H9 (cell line): ENCODE measurements around the gene LHCGR. TPM values are rescaled to one million over a fixed set of nuclear protein-coding genes. Genes with fewer than 3 reads are reported as not detected.

Source experiments
- DNase-seq: peaks from one replicate; pipeline ENCODE4 v3.0.0-alpha.2; 2017
- H2AFZ ChIP-seq: one replicate; pipeline ENCODE4 v1.6.1; 2013; ENCODE audit warnings: mild to moderate bottlenecking, low read length, control low read depth, moderate library complexity
- H2AK5ac ChIP-seq: 2 replicates; pipeline ENCODE4 v1.6.1; 2013; ENCODE audit warnings: low read length, control low read depth, mixed read lengths; ENCODE audit not compliant: insufficient read length
- H2BK120ac ChIP-seq: one replicate; pipeline ENCODE4 v1.6.1; 2013; ENCODE audit warnings: low read depth, mild to moderate bottlenecking, low read length, control low read depth, inconsistent platforms; ENCODE audit not compliant: poor library complexity, severe bottlenecking
- H2BK12ac ChIP-seq: 2 replicates; pipeline ENCODE4 v1.6.1; 2013; ENCODE audit warnings: low read length, control low read depth, mixed read lengths, low read depth; ENCODE audit not compliant: insufficient read length
- H2BK15ac ChIP-seq: 2 replicates; pipeline ENCODE4 v1.6.1; 2013; ENCODE audit warnings: low read depth, low read length, control low read depth
- H2BK20ac ChIP-seq: one replicate; pipeline ENCODE4 v1.6.1; 2013; ENCODE audit warnings: low read depth, mild to moderate bottlenecking, low read length, control low read depth, inconsistent platforms; ENCODE audit not compliant: poor library complexity, severe bottlenecking
- H2BK5ac ChIP-seq: 2 replicates; pipeline ENCODE4 v1.6.1; 2013; ENCODE audit warnings: low read length, control low read depth, mixed read lengths; ENCODE audit not compliant: insufficient read length
- H3K14ac ChIP-seq: 2 replicates; pipeline ENCODE4 v1.6.1; 2013; ENCODE audit warnings: low read length, control low read depth; ENCODE audit not compliant: insufficient read depth
- H3K18ac ChIP-seq: 2 replicates; pipeline ENCODE4 v1.6.1; 2013; ENCODE audit warnings: low read depth, mild to moderate bottlenecking, mixed read lengths, low read length, control low read depth; ENCODE audit not compliant: insufficient read length
- H3K23ac ChIP-seq: 2 replicates; pipeline ENCODE4 v1.6.1; 2013; ENCODE audit warnings: low read length, control low read depth, mixed read lengths, low read depth; ENCODE audit not compliant: insufficient read length
- H3K23me2 ChIP-seq: 2 replicates; pipeline ENCODE4 v1.6.1; 2013; ENCODE audit warnings: low read depth, mild to moderate bottlenecking, mixed read lengths, low read length, control low read depth; ENCODE audit not compliant: insufficient read length, poor library complexity, severe bottlenecking
- H3K27ac ChIP-seq: 2 replicates; pipeline ENCODE4 v1.5.1; 2013; ENCODE audit warnings: low read length, control low read depth, mixed read lengths, low read depth; ENCODE audit not compliant: insufficient read length
- H3K27me3 ChIP-seq: 2 replicates; pipeline ENCODE4 v1.6.1; 2013; ENCODE audit warnings: low read length, control low read depth, inconsistent platforms; ENCODE audit not compliant: insufficient read depth
- H3K4ac ChIP-seq: 2 replicates; pipeline ENCODE4 v1.6.1; 2013; ENCODE audit warnings: low read depth, mild to moderate bottlenecking, control low read depth, inconsistent platforms, low read length, moderate library complexity
- H3K4me1 ChIP-seq: 2 replicates; pipeline ENCODE4 v1.6.1; 2013; ENCODE audit warnings: low read length, control low read depth, inconsistent platforms; ENCODE audit not compliant: insufficient read depth
- H3K4me2 ChIP-seq: 2 replicates; pipeline ENCODE4 v1.6.1; 2013; ENCODE audit warnings: low read length, control low read depth, mixed read lengths; ENCODE audit not compliant: insufficient read length, insufficient read depth
- H3K56ac ChIP-seq: 2 replicates; pipeline ENCODE4 v1.6.1; 2013; ENCODE audit warnings: low read depth, mild to moderate bottlenecking, mixed read lengths, low read length, control low read depth; ENCODE audit not compliant: insufficient read length
- H3K79me1 ChIP-seq: 2 replicates; pipeline ENCODE4 v1.6.1; 2013; ENCODE audit warnings: low read depth, mild to moderate bottlenecking, moderate library complexity, low read length, control low read depth, inconsistent platforms; ENCODE audit not compliant: insufficient read depth, poor library complexity, severe bottlenecking
- H3K79me2 ChIP-seq: 2 replicates; pipeline ENCODE4 v1.6.1; 2013; ENCODE audit warnings: low read length, control low read depth, inconsistent platforms; ENCODE audit not compliant: insufficient read depth
- H3K9ac ChIP-seq: 2 replicates; pipeline ENCODE4 v1.6.1; 2013; ENCODE audit warnings: low read length, control low read depth, mixed read lengths; ENCODE audit not compliant: insufficient read length; ENCODE audit errors: extremely low read depth
- H3K9me3 ChIP-seq: one replicate; pipeline ENCODE4 v1.6.1; 2013; ENCODE audit warnings: low read depth, low read length, inconsistent platforms; ENCODE audit not compliant: control insufficient read depth
- H3T11ph ChIP-seq: one replicate; pipeline ENCODE4 v1.6.1; 2013; ENCODE audit warnings: mild to moderate bottlenecking, low read length, control low read depth, inconsistent platforms
- H4K20me1 ChIP-seq: one replicate; pipeline ENCODE4 v1.6.1; 2013; ENCODE audit not compliant: control insufficient read depth, insufficient read length, insufficient read depth
- H4K5ac ChIP-seq: 2 replicates; pipeline ENCODE4 v1.6.1; 2013; ENCODE audit warnings: low read depth, mild to moderate bottlenecking, mixed read lengths, low read length, control low read depth; ENCODE audit not compliant: insufficient read length
- H4K8ac ChIP-seq: replicated peaks from 2 replicates; pipeline ENCODE4 v1.6.1; 2013; ENCODE audit warnings: low read length, control low read depth, mixed read lengths, low read depth; ENCODE audit not compliant: insufficient read length
- H4K91ac ChIP-seq: 2 replicates; pipeline ENCODE4 v1.6.1; 2013; ENCODE audit warnings: low read depth, mild to moderate bottlenecking, moderate library complexity, mixed read lengths, low read length, control low read depth; ENCODE audit not compliant: insufficient read length
- H3K27ac Mint-ChIP-seq, 3 experiments: 2 replicates in 2 of 3; 3 replicates in 1 of 3; pipeline ENCODE4 v1.8.0; 2020 to 2021; ENCODE audit warnings: mixed read lengths in 3 of 3, mild to moderate bottlenecking in 1 of 3, moderate library complexity in 1 of 3
- H3K27me3 Mint-ChIP-seq: 2 replicates; pipeline ENCODE4 v1.8.0; 2021; ENCODE audit warnings: low read depth, mild to moderate bottlenecking, moderate library complexity, mixed read lengths
- H3K36me3 Mint-ChIP-seq, 3 experiments: 2 replicates in 2 of 3; 3 replicates in 1 of 3; pipeline ENCODE4 v1.8.0; 2020 to 2021; ENCODE audit warnings: low read depth in 3 of 3, mixed read lengths in 3 of 3; ENCODE audit not compliant: insufficient read depth in 1 of 3
- H3K4me1 Mint-ChIP-seq, 2 experiments: 2 replicates each; pipeline ENCODE4 v1.8.0; 2020; ENCODE audit warnings: mixed read lengths in 2 of 2
- H3K4me3 Mint-ChIP-seq, 2 experiments: 2 replicates in 1 of 2; 3 replicates in 1 of 2; pipeline ENCODE4 v1.8.0; 2020 to 2021; ENCODE audit warnings: mild to moderate bottlenecking in 2 of 2, mixed read lengths in 2 of 2, moderate library complexity in 1 of 2
- H3K9me3 Mint-ChIP-seq, 2 experiments: 2 replicates in 1 of 2; 3 replicates in 1 of 2; pipeline ENCODE4 v1.8.0; 2020; ENCODE audit warnings: mild to moderate bottlenecking in 2 of 2, mixed read lengths in 2 of 2, moderate library complexity in 1 of 2
- WGBS: extraction: QIAGEN DNeasy Blood & Tissue Kit; methylation state at CpG from one replicate; pipeline ENCODE4 v1.1.7; 2013; ENCODE audit warnings: missing lambda C conversion rate, low lambda C conversion rate, mixed read lengths; ENCODE audit not compliant: insufficient read length; ENCODE audit errors: extremely low coverage; 5-methylcytosine and 5-hydroxymethylcytosine counted together
- total RNA-seq: library from RNA; stranded (reverse); gene quantifications from 2 replicates; pipeline ENCODE4 v1.2.1, GENCODE V29; 2021
- TF ChIP-seq, protein P1 (sequence below): fragments of 200-600 bp; sonication (generic); conservative IDR thresholded peaks from 3 replicates; pipeline ENCODE4 v1.8.0; 2021; ENCODE audit warnings: antibody characterized with exemption, mild to moderate bottlenecking

LHCGR gene
- total RNA-seq, 1 experiment from 2014 or later, result 0.44 TPM

GRCh38 chr2:48738806-48739205 is 16.7 kb downstream of the LHCGR start:
- Mint-ChIP-seq H3K9me3 (peaks cover 8 to 10% of the 10 kb centered on the region in 2 experiments; a peak in 4 of 5 replicates), H3K4me1 (0 out of 4 replicates have a peak, but pooled peaks cover 0 to 2% of the 10 kb centered on the region in 2 experiments), H3K27ac (no peak overlapping the region), H3K27me3 (peaks cover 4% of the 10 kb centered on the region), H3K4me3 (no peak overlapping the region), H3K36me3 (peaks cover 2 to 12% (median 3%) of the 10 kb centered on the region in 3 experiments; a peak in 4 of 7 replicates)
- Histone ChIP-seq H2AK5ac (no peak overlapping the region), H3K4me1 (no peaks in the 10 kb centered on the region), H2AFZ (no peak overlapping the region), H2BK12ac (no peak overlapping the region), H3K27me3 (no peaks in the 10 kb centered on the region), H3K23ac (no peak overlapping the region), H3K56ac (no peak overlapping the region), H2BK5ac (no peak overlapping the region), H3K18ac (no peak overlapping the region), H3K4me2 (no peak overlapping the region), H3K9ac (no peak overlapping the region), H3K23me2 (no peaks in the 10 kb centered on the region), H2BK120ac (no peak overlapping the region), H2BK20ac (no peak overlapping the region), H4K20me1 (no peaks in the 10 kb centered on the region), H2BK15ac (no peak overlapping the region), H3T11ph (no peak overlapping the region), H4K5ac (no peak overlapping the region), H4K91ac (no peak overlapping the region), H4K8ac (no peak overlapping the region), H3K4ac (no peak overlapping the region), H3K9me3 (no peaks in the 10 kb centered on the region), H3K79me2 (no peaks in the 10 kb centered on the region), H3K79me1 (no peaks in the 10 kb centered on the region), H3K14ac (no peak overlapping the region), H3K27ac (no peak overlapping the region)
- DNase-seq, result no peak
- TF ChIP-seq, protein P1, sequence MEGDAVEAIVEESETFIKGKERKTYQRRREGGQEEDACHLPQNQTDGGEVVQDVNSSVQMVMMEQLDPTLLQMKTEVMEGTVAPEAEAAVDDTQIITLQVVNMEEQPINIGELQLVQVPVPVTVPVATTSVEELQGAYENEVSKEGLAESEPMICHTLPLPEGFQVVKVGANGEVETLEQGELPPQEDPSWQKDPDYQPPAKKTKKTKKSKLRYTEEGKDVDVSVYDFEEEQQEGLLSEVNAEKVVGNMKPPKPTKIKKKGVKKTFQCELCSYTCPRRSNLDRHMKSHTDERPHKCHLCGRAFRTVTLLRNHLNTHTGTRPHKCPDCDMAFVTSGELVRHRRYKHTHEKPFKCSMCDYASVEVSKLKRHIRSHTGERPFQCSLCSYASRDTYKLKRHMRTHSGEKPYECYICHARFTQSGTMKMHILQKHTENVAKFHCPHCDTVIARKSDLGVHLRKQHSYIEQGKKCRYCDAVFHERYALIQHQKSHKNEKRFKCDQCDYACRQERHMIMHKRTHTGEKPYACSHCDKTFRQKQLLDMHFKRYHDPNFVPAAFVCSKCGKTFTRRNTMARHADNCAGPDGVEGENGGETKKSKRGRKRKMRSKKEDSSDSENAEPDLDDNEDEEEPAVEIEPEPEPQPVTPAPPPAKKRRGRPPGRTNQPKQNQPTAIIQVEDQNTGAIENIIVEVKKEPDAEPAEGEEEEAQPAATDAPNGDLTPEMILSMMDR, result no peak
- no CpG with 5 or more reads among the region's 2 CpGs for WGBS
